Fibroblast of lung (primary cell): ENCODE data around the gene SCN5A.

Experiments
- CTCF ChIP-seq, 2 donors: IDR thresholded peaks in 1 of 2; conservative IDR thresholded peaks in 1 of 2; 1 replicate in 1 of 2; 2 replicates in 1 of 2; pipeline ENCODE4 v1.5.1; 2011 to 2012; ENCODE audit warnings: low read length in 2 of 2, control low read depth in 1 of 2, inconsistent platforms in 1 of 2, low read depth in 1 of 2, mild to moderate bottlenecking in 1 of 2
- EZH2 ChIP-seq: IDR thresholded peaks from 2 replicates; pipeline ENCODE4 v1.5.1; 2012; ENCODE audit warnings: low read length, control low read depth, mild to moderate bottlenecking; ENCODE audit errors: missing control alignments

GRCh38 chr3:38609386-38610111, 39.9 kb downstream of the SCN5A start:
- TF ChIP-seq CTCF (conservative IDR thresholded peaks at IDR 0.05 in 1 of 2, IDR thresholded peaks at IDR 0.05 in 1 of 2; ENCODE audit: low read depth in 1 of 2, low read length in 2 of 2) = no peak
- TF ChIP-seq EZH2 = no peak
